ENCODE data around the gene POMGNT1. TPM values are rescaled to one million over a fixed set of nuclear protein-coding genes. Genes with fewer than 3 reads are reported as not detected.

Gene POMGNT1
- polyA plus RNA-seq, 1 donor, result 47.8 TPM

DNA sequence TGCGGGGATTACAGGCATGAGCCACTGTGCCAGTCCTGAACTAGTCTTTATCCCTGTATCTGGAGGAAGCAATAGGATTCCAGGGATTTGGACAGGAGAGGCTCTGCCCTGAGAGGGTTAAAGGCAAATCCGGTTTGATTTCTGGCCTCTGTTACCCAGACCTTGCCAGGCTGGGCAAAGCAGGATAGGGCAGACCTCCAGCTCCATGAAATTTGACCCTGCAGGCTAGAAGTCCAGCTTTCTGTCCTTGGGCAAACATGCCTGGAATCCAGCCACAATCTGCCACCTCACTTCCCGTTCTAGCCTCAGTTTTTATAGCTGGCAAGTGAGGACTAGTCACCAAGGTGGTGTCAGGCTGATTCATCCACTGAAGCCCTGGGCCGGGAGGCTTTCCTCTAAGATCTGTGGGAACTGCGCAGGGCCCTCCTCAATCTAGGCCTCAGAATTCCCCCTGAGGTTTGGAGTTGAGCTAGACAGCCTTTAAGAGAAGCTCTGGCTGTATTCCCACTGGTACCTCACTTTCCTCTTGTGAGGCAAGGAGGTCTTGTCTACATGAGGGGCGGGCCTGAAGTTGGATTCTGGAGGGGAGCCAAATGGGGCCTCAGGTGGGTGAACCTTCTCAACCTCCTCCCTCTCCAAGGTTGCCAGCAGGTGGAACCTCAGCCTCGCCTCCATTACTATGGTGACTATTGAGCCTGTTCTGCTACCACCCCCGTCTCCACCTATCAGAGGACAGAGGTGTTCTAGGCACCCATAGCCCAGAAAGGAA lies 15.0 kb downstream of the POMGNT1 start:
- no peak for DNase-seq (ENCODE audit: low read depth)

DNA sequence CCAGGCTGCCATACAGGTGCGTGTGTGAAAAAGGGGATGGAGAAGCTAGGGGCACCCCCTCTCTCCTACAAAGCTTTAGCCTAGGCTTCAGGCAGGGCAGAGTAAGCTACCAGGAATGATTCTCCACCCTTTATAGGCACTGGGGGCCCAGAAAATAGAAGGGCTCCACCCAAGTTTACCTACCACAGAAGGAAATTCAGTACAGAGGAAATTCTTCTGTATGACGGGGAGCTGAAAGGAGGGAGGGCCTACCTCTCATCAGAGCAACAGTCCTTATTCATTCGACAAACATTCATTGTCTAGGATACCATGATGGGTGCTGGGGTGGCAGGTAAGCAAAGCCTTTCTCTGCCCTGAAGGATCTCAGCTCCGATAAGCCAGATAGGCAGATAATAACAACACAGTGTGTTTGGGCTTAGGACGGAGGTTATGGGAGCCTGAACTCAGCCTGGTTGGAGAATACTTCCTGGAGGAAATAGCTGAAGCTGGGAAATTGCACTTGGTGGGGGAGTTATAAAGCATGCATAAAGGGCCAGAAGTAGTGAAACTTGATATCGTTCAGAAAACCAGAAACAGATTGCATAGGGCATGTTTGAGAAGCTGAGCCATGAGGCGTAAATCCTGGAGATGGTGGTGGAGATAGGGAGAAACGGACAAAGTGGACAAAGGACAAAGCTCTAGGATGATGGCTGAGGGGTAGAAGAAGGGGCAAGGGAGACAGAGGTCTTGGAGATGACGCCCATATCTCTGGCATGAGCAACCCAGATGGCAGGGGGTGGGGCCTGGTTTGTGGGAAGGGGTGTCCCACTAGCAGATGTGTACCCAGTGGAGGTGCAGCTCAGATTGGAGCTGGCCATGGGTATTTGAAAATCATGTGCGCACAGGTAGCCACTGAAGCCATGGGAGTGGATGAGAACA lies 16.6 kb downstream of the POMGNT1 start:
- DNase-seq (ENCODE audit: low read depth), result no peak

DNA sequence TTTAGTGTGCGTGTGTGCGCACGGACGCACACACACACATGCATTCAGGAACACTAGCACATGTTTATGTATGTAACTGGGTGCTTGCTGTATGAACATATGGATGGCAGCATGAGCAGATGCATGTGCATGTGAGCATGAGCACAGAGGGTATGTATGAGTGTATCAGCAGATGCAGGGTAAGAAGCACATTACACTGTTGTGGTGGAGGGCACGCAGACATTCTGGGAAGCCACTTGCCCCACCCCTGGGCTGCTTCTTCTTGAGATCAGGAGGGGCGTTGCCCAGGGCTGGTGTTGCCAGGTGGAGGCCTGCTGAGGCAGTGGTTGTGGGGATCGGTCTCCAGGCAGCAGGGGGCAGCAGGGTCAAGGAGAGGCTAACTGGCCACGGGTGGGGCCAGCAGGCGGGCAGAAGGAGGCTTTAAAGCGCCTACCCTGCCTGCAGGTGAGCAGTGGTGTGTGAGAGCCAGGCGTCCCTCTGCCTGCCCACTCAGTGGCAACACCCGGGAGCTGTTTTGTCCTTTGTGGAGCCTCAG lies 18.1 kb downstream of the POMGNT1 start:
- DNase-seq (ENCODE audit: low read depth), result no peak

DNA sequence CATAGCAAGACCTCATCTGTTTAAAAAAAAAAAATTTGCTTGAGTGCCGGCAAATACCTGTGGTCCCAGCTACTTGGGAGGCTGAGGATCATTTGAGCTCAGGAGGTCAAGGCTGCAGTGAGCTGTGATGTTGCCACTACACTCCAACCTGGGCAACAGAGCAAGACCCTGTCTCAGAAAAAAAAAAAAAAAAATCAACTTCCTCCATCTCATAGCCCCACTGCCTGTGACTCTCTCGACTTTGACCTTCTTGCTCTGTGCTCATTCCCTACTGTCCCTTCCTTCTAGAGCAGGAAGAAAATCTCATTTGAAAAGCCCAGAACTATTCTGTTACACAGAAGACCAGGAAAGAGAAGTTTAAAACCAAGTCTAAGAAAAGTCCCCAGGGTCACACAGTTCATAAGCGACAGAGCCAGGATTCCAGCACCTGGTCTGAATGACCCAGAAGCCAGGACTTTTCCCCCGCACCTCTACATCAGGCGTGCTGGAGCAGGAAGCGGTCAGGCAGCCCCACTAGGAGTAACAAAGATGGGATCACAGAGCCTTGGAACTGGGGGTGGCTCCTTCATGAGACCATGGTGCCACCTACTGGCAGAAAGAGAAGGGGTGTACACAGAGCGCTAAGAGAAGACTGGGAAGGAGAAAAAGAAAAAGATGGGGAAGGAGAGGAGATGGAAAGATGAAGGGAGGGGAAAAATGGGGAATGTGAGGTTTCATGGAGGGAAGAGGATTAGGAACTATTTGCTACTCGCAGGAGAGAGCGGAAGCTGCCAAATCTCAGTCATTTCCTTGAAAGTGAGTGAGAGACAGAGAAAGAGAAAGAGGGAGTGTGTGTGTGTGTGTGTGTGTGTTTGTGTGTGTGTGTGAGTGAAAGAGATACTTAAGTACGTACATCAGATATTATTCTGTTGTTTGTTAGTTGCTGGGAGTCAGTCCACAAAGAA lies 18.8 kb downstream of the POMGNT1 start:
- DNase-seq (ENCODE audit: low read depth), result peak; percentile 67

DNA sequence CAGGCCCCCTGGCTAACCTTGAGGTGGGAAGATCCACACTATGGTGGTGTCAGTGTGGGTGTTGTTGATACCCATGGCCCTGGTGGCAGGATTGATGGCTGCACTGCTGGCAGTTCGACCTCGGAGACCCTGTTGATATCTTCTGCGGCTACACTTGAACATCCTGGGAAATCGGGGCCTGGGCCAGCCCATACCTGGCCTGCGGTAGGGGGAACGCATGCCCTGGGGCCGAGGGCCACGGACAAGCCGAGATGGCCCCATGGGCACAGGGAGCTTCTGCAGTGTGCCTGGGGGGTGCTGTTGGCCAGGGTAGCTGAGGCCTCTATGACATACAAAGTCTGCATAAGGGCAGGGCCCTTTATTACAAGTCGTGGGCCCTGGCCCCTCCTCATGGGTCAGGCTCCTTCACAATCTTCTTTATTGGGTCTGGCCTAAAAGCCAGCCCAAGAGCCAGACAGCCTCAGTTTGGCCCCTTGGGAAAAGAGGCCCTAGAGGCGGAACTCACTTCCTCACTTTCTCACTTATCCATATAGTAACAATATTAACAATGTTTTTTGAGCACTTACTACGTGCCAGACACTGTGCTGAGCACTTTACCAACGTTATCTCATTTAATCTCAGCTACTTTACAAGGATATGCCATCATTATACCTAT lies 21.9 kb downstream of the POMGNT1 start, which contains the start of gene P3R3URF:
TSS of gene P3R3URF (minus strand) at position 278 of the 655 bp plus-strand sequence. CDS start at position 261, 17 bp downstream.
- no peak for DNase-seq (ENCODE audit: low read depth)

DNA sequence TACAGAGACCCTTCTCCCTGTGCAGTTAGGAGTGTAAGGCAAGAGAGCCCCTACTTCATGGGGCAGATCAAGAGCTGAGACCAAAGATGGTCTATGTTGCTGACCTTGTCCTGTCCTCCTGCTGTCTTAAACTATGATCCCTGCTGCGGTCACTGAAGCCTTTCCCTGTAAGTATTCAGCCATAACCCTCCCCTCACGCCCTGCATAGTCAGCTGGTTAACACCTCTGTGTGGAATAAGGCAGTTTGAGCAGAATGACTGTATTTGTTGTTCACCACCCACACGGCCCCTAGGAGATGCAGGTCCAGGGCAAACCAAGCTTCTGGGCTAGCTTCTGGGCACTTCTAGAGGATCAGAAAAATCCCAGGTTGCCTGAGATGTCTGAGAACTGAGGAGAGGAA lies 23.0 kb downstream of the POMGNT1 start:
- no peak for DNase-seq (ENCODE audit: low read depth)

DNA sequence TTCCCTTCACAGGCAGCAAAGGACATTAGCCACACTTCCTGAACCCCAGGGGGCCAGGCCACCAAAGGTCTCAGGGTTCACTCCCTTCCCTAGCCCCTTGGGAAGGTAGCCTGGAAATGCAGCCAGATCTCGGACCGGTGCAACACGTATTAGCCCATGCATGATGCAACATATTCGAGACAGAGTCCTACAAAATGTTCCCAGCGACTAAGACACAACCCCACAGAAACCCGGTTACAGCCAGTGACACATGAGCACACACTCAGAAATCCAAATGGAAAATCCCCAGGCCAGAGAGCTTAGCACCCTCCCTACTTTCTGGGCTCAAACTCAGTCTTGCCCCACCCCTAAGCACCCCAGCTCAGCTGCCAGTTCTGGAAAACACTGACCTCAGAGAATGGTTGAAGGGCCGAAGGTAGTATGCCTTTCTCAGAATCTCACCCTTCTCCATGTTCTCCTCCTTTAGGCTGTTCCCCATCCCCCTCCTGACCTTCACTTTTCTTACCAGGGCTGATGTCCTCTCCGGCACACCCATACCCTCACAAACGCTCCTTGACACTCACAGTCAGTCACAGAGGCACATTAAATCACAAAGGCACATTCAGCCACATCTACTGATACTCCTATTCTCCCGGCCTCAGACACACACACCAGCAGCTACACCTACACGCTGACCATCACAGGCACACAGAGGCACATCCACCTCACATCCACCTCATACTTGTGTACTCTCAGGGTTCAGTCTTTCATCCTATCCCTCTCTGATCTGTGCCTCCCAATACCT lies 23.6 kb downstream of the POMGNT1 start, which contains the start of gene TSPAN1:
TSS of gene TSPAN1 (plus strand) at position 640 of the 784 bp plus-strand sequence. CDS start 6,021 bp downstream, outside the sequence.
- DNase-seq (ENCODE audit: low read depth), result no peak

DNA sequence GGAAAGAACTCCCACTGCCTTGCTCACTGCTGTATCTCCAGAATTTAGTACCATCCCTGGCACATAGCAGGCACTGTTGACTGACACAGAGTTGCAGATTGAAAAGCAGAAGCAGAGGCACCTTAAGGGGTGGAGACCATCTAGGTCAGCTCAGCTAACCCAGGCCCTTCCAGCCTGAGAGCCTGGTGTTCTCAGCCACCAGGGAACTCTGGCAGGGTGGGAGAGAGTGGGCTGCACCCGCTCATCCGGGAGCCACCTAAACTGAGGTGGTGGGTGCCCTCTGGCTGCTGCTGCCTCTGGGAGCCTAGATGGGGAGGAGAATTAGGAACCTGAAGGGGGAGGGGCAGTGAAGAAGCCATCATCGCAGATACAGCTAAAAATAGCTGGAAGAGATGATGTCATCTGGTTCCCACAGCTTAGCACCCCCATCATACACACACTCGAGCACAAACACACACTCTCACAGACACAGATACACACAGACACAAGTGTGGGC lies 24.8 kb downstream of the POMGNT1 start:
- DNase-seq (ENCODE audit: low read depth), result no peak

DNA sequence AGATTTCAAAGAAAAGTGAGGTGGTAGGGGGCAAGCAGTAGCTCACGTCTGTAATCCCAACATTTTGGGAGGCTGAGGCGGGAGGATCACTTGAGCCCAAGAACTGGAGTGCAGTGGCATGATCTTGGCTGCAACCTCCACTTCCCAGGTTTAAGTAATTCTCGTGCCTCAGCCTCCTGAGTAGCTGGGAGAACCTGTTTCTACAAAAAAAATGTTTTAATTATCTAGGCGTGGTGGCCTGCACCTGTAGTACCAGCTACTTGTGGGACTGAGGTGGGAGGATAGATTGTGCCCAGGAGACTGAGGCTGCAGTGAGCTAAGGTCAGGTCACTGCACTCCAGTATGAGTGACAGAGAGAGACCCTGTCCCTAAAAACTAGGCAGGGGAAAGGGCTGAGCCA lies 25.9 kb downstream of the POMGNT1 start:
- no peak for DNase-seq (ENCODE audit: low read depth)

DNA sequence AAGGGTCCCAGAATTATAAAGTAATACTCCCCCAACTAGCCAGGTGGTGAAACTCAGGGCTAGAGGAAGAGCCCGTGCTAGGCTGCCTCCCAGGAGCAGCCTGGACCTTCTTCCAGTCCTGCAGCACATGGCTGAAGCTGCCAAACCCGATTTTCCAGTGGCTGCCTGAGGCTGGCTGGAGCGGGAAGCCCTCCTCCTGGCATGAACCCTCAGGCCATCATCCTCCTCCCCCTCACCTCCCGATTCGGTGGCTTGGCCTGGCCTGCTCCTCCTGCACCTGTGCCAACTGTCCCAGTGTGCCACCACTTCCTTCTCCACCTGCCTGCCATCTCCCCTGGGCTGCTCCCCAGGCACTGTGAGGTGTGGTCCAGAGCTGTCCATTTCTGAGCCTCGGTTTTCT lies 26.4 kb downstream of the POMGNT1 start:
- no peak for DNase-seq (ENCODE audit: low read depth)

DNA sequence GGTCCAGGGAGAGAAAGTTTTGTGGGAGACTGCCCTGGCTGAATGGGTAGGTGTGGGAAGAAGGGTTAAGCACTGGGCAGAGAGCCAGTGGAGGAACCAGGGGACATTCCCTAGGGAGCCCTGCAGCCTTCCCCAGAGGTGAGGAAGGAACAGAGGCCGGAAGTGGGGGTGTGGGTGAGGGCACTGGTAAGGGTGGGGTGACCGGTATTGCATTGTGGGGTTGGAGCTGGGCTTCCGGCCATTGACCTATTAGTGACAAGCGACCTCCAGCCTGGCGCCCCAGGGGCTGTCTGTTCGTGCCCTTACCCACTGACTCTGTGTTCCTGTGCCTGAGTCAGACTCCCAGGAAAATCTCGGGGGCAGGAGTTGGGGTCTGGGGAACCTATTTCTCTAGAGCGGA lies 26.9 kb downstream of the POMGNT1 start:
- DNase-seq (ENCODE audit: low read depth), result no peak

DNA sequence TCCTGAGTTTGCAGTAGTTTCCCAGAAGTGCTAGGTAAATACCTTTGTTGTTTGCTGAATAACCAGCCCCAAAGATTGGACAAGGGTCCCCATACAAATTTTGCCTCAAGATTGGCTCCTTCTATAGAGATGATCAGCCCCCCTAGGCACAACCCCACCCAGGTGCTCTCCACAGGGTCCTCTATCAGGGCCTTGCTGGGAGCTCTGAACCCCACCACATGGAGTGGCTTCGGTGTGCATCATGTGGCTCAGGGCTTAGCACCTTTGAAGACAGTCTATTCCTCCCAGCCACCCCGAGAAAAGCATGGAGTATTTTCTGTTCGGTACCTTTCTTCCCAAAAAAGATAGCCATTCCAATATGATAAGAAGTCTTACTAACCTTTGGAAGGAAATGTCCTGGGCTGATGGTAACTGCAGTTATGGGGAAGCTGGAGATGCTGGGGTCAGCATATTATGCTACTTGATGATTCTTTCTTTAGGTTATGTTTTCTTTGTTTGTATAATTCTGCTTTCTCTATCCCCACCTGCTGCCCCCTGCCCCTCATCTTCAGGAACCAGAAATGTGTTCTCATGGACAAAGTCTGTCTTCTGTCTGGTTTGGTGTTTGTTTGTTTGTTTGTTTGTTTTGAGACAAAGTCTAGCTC lies 28.3 kb downstream of the POMGNT1 start:
- DNase-seq (ENCODE audit: low read depth), result no peak

DNA sequence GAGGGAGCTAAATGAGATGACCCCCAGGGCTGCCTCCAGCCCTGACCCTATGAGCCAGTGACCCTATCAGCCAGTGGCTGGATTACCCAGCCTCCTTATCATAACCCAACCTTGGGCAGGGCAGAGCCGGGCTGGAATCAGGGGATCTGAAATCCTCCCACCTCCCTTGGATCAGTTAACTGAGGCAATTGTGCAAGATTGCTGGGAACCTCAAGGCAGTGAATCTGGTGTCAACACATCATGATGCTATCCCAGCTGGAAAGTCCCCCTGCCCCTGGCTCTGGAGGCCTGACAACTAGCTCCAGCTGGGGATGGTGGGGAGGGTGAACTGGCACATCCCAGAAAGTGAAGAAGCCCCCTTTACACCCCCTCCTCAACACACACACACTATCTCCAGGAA lies 29.8 kb downstream of the POMGNT1 start:
- no peak for DNase-seq (ENCODE audit: low read depth)

DNA sequence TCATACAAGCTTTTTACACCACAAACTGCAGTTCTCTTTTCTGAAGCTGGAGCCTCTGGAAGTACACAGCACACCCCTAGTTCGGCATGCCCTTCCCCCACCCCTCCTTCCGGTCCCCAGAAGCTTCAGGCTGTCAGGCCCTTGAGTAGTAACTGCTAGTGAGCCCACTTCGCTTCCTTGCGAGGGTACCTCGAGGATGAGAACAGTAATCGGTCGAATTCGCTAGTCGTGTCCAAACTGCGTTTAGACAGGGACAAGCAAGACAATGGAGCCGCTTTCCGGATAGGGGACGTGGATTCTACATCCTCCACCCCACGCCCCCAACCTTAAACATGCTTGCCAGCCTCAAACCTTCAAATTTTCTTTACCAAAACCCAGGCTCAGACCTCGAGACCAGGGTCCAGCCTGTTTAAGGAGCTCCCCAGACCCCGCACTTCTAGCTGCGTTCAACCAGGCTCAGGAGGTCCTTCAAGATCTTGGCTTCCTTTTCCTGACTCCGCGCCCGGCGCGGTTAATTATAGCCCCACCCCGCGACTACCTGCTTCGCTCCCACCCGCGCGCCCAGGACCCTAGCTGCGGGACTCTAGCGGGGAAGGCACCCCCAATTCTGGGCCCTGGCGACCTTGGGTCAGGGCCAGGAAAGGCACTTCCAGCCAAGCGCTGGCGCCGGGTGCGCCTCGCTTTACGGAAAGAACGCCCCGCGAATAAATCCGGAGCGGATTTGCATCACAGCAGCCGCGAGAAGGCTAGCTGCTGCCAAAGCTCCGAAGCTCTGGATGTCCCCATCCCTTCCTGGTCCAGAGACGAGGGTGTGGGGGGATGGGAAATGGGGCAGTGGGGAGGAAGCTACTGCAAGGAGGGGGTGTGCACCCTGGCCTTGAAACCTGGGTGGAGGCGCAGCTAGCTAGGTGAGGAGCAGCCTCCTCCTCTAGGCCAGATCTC lies 31.4 kb downstream of the POMGNT1 start:
- no peak for DNase-seq (ENCODE audit: low read depth)

DNA sequence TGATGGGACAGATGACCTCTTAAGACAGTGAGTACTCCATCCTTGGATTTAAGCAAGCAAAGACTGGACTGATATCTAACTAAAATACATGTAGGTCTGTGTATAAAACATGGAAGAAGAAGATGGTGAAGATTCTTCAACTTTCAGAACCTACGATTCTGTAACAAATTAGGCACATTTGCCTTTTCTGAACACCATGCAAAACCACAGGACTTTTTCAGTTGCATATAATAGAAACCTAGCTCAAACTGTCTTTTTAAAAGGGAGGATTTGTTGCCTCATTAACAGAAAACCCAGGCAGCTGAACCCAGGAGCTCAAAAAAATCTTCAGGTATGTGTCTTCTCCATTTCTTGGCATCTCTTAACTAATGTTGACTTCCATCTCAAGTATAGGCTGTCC lies 38.0 kb downstream of the POMGNT1 start:
- no peak for DNase-seq (ENCODE audit: low read depth)

DNA sequence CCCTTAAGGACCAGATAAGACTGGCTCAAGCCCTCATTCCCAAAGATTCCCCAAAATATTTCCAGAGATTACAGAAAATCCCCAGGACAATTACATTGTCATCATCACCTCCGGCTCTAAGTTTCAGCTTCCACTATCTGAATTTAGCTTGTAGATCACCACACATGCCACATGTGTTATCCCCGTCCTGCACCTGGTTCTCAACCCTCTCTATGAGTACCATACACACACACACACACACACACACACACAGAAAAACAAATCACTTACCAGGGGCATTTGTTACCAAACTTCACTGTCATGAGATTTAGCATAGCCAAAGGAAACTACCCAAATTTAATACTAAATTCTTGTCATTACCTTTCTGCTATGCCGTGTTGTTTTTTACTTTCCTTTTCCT lies 38.7 kb downstream of the POMGNT1 start:
- DNase-seq (ENCODE audit: low read depth), result no peak

DNA sequence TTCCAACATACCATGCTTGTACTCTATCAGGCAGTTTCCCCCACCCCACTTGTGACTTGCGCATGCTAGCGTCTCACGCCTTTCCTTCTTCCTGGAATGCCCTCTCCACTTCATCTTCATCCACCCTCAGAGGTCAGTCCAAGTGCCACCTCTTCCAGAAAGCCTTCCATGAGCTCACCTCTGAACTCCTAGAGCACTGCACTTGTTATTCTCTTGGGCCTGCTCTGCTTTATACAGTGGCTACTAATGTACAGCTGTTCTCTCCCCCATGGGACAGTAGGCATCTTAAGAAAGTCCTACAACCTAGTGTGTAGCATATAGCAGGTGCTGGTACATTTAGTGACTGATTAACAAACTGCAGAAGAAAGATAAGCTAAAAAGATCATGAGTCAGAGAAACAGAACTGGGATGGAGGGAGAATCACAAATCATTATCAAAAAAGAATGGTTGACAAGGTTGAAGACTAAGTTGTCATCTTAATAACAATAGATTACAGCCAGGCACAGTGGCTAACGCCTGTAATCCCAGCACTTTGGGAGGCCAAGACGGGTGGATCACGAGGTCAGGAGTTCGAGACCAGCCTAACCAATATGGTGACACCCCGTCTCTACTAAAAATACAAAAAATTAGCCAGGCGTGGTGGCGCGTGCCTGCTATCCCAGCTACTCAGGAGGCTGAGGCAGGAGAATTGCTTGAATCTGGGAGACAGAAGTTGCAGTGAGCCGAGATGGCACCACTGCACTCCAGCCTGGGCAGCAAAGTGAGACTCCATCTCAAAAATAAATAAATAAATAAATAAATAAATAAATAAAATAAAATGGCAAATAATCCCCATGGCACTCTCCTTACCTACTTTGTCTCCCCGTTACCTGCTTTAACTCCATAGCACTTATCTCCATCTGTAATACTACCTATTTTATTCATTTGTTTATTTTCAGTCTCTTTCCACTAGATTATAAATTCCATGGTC lies 39.6 kb downstream of the POMGNT1 start:
- DNase-seq (ENCODE audit: low read depth), result no peak
